ENCODE data around the gene CH25H.

- TF ChIP-seq TCF12 (IDR thresholded peaks at IDR 0.05; ENCODE audit: low read depth) = no peak
- TF ChIP-seq ZBTB7A (IDR thresholded peaks at IDR 0.05; ENCODE audit: low read depth) = no peak
- no peak for TF ChIP-seq MAX (IDR thresholded peaks at IDR 0.05)
- TF ChIP-seq, protein P1, sequence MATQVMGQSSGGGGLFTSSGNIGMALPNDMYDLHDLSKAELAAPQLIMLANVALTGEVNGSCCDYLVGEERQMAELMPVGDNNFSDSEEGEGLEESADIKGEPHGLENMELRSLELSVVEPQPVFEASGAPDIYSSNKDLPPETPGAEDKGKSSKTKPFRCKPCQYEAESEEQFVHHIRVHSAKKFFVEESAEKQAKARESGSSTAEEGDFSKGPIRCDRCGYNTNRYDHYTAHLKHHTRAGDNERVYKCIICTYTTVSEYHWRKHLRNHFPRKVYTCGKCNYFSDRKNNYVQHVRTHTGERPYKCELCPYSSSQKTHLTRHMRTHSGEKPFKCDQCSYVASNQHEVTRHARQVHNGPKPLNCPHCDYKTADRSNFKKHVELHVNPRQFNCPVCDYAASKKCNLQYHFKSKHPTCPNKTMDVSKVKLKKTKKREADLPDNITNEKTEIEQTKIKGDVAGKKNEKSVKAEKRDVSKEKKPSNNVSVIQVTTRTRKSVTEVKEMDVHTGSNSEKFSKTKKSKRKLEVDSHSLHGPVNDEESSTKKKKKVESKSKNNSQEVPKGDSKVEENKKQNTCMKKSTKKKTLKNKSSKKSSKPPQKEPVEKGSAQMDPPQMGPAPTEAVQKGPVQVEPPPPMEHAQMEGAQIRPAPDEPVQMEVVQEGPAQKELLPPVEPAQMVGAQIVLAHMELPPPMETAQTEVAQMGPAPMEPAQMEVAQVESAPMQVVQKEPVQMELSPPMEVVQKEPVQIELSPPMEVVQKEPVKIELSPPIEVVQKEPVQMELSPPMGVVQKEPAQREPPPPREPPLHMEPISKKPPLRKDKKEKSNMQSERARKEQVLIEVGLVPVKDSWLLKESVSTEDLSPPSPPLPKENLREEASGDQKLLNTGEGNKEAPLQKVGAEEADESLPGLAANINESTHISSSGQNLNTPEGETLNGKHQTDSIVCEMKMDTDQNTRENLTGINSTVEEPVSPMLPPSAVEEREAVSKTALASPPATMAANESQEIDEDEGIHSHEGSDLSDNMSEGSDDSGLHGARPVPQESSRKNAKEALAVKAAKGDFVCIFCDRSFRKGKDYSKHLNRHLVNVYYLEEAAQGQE (IDR thresholded peaks at IDR 0.05; ENCODE audit: low read depth) = no peak
- no peak for TF ChIP-seq TEAD4 (IDR thresholded peaks at IDR 0.05)
Observed at GRCh38 chr10:89241486-89242344, 34.6 kb upstream of the CH25H start.
